ENCODE measurements around the gene TGFBR1. TPM values are rescaled to one million over a fixed set of nuclear protein-coding genes. Genes with fewer than 3 reads are reported as not detected.

The TGFBR1 gene
- total RNA-seq: 24.1 and 28.2 TPM in 2 replicates

GRCh38 chr9:99104459-99105151 lies at the start of gene TGFBR1:
TSS of gene TGFBR1 (plus strand) at chr9:99105113. CDS start at chr9:99105206, 93 bp downstream.
- DNase-seq (ENCODE audit: extremely low read depth, low read depth, low spot score): no peak

- DNase-seq (ENCODE audit: extremely low read depth, low read depth, low spot score): no peak
Measured at GRCh38 chr9:99055384-99055783, 49.5 kb upstream of the TGFBR1 start.

GRCh38 chr9:99056186-99056585 lies 48.7 kb upstream of the TGFBR1 start:
- no peak for DNase-seq (ENCODE audit: extremely low read depth, low read depth, low spot score)

DNA sequence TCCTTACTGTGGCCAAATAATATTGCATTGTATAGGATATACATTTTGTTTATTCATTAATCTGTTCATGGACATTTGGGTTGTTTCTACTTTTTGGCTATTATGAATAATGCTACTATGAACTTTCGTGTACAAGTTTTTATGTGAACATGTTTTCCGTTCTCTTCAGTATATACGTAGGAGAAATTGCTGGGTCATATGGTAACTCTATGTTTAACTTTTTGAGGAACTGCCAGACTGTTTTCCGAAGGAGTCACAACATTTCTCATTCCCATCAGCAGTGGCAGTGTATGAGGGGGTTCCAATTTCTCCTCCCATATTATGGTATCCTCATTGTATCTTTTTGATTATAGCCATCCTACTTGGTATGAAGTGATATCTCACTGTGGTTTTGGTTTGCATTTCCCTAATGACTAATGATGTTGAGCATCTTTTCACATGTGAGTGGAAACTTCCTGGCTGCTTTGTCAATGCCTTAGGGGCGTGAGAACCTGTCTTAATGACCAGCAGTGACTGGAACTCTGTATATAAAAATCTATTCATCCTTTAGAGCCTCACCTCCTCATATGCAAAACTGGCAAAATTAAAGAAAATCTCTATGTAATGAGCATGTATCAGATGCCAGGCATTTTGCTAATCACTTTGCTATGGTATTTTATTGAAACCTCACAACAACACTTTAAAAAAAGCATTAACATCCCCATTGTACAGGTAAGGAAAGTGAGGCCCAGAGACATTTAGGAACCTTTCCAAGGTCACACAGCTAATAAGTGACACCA lies 47.8 kb upstream of the TGFBR1 start:
- DNase-seq (ENCODE audit: extremely low read depth, low read depth, low spot score): no peak

- DNase-seq (ENCODE audit: extremely low read depth, low read depth, low spot score): no peak
Measured at GRCh38 chr9:99057665-99058625, 47.0 kb upstream of the TGFBR1 start.

- no peak for DNase-seq (ENCODE audit: extremely low read depth, low read depth, low spot score)
Measured at GRCh38 chr9:99058964-99059921, 45.7 kb upstream of the TGFBR1 start.

DNA sequence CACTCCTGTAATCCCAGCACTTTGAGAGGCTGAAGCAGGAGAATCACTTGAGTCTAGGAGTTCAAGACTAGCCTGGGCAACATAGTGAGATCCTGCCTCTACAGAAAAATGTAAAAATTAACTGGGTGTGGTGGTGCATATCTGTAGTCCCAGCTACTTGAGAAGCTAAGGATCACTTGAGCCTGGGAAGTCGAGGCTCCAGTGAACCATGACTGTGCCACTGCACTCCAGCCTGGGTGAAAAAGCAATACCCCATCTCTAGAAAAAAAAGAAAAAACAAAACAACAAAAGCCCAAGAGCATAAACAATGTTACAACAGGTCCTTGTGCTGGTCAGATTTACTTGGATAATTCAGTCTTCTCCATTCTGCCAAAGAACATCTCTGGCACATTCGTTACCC lies 44.3 kb upstream of the TGFBR1 start:
- DNase-seq (ENCODE audit: extremely low read depth, low read depth, low spot score): no peak

DNA sequence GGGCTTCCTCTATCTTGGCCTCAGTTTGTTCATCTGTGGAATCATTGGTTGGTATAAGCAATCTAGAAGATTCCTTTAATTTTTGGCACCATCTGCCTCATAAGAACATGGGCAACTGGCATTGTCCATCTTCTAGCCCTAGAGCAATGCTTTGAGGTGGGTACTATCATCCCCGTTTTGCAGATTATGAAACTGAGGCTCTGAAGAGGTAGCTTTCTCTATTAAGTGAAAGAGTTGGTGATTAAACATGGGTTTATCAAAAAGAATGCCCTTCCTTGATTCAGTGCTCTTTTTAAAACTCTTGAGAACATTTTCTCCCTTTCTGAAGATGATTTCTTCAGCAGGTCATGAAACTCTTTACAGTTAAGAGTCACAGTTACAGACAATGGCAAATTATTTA lies 42.4 kb upstream of the TGFBR1 start:
- DNase-seq (ENCODE audit: extremely low read depth, low read depth, low spot score): no peak

GRCh38 chr9:99063522-99063921 lies 41.4 kb upstream of the TGFBR1 start:
- no peak for DNase-seq (ENCODE audit: extremely low read depth, low read depth, low spot score)

DNA sequence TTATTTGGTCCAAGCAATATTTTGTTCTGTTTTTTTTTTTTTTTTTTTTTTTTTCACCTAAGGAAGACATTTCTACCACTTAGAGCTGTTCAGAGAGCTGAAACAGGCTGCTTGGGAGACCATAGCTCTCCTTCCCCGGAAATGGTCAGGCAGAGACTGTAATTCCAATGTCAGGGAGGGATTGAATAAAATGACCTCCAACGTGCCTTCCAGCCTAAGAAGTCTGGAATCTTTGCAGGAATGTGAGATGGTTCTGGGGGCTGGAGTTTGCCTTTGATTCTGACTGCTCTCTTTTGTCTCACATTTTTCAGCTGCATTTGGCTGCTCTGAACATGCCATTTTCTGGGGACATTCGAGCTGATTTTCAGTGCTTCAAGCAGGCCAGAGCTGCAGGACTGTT lies 38.3 kb upstream of the TGFBR1 start:
- DNase-seq (ENCODE audit: extremely low read depth, low read depth, low spot score): no peak

- no peak for DNase-seq (ENCODE audit: extremely low read depth, low read depth, low spot score)
Measured at GRCh38 chr9:99069075-99069474, 35.8 kb upstream of the TGFBR1 start.

DNA sequence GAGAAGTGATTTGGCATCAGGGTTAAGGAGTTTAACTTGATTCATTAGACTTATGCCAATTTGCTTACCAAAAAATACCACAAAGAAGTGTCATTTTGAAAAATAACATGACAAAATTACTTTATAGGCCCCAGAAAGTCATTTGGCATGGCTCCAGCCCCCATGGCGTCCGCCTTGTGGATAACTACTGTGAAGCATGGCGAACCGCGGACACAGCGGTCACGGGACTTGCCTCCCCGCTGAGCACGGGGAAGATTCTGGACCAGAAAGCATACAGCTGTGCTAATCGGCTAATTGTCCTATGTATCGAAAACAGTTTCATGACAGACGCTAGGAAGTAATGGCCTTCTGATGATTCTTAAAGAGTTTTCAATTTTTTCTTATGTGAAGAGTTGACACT lies 35.4 kb upstream of the TGFBR1 start:
- DNase-seq (ENCODE audit: extremely low read depth, low read depth, low spot score): no peak

DNA sequence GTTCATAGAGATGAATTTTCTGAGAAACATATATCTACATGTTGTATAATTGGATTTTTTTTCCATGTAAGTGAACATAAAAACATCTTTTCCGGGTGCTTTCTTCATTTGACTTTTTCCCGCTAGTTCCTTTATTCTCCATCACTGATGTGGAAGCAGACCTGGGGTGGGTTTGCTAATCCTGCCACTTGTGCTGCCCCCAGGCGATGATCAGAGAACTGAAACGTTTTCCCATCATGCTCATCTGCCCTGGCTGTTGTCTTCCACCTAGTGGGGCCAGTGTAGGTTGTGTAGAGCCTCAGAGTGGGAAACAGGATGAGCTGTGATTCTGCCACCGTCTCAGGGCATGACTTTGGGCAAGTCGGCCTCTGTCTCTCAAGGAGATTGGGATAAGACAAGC lies 34.2 kb upstream of the TGFBR1 start:
- no peak for DNase-seq (ENCODE audit: extremely low read depth, low read depth, low spot score)

DNA sequence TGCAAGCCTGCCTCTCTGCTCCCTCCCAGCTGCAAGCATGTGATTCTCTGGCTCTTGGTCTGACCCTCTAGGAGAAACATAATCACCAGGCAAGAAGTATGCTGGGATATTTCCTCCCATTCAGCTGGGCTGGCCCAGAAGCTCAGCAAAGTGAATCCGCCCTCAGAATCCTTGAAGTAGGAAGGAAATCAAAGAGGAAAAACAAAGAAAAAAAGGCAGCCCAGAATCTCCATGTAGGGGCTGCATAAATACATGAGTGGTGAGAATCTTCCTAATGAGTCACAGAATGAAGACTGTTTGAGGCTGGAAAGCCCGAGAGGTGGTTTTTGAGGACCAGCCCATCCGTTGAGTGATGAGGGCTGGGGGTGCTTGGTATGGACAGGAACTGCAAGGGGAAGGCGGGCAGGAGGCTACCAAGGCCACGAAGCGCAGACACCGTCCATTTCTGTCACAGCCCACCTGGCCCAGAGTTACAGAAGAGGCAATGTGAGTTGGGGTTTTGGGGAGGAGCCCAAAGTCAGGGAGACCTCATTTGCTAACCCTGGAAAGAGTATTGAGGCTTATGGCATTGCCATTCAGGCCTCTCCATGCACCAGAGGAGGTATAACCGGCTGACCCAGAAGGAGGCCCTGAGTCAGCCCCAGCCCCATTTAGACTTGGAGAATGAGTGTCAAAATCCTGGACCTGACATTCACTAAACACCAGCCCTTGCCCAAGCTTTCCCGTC lies 33.4 kb upstream of the TGFBR1 start:
- DNase-seq (ENCODE audit: extremely low read depth, low read depth, low spot score): peak; percentile 16

- DNase-seq (ENCODE audit: extremely low read depth, low read depth, low spot score): no peak
Measured at GRCh38 chr9:99072040-99072394, 32.9 kb upstream of the TGFBR1 start.

DNA sequence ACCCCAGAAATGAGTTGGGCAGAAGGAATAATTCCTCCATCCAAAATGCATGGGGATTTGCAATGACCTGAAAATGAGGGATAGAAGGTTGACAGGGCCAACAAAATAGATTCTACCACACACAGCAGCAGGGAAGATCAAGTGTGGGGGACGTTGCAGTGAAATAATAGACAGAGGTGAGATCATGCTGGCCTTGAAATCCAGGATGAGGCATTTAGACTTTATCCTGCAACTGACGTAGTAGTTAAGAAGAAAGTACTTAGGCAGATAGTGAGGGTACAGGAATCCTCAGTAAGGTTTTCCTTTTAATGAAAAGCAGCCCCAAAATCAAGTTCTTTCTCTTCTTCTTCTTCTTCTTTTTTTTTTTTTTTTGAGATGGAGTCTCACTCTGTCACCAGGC lies 31.6 kb upstream of the TGFBR1 start:
- no peak for DNase-seq (ENCODE audit: extremely low read depth, low read depth, low spot score)

DNA sequence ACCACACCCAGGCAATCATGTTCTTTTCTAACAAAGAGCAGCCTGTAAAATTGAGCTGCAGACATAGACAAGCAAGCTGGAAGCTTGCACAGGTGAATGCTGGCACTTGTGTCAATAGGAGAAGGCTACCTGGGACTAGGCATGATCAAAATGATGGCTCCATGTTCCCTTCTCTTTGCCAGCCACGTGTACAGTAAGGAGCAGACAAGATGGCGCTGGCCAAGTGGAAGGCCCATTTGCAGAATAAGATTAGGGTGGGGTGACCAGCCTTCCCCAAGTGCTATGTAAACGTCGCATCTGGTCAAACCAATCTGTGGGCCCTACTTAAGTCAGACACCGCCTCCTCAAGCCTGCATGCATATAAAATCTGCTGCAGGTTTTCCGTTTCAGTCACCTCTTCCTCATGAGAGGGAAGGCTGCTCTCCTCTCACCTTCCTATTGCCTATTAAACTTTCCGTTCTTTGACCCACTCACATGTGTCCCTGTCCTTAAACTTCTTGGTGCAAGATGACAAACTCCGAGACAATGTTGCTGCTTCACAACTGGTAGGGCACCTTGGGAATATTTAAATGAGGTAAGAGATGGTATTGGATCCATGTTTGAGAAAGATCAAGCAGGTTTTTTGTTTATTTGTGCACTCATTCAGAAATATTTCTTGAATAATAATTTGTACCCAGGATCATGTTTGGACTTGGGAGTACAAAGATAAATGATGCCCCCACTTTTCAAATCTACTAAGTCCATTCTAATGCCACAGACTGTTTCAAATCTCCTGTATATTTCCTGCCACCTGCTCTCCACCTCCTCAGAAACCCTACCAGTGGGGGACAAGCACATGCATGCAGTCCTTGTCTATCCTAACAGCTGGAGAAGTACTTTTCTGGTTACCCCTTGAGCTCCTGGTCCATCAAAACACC lies 30.7 kb upstream of the TGFBR1 start:
- DNase-seq (ENCODE audit: extremely low read depth, low read depth, low spot score): no peak

GRCh38 chr9:99074902-99075245 lies 30.0 kb upstream of the TGFBR1 start:
- no peak for DNase-seq (ENCODE audit: extremely low read depth, low read depth, low spot score)

All from glomerular endothelial cell (primary cell).